Colonic mucosa (tissue), 4 donors: Measurements from ENCODE around the gene MAL. TPM values are rescaled to one million over a fixed set of nuclear protein-coding genes. Genes with fewer than 3 reads are reported as not detected.

Experiments
- DNase-seq: peaks from one replicate; pipeline ENCODE4 v3.0.0-alpha.2; 2020
- H3K27ac ChIP-seq: fragments of 200-600 bp; one replicate; pipeline ENCODE4 v1.8.0; 2021
- H3K27me3 ChIP-seq: fragments of 200-600 bp; one replicate; pipeline ENCODE4 v1.8.0; 2021
- H3K36me3 ChIP-seq: fragments of 200-600 bp; one replicate; pipeline ENCODE4 v1.8.0; 2021
- H3K4me1 ChIP-seq: fragments of 200-600 bp; one replicate; pipeline ENCODE4 v1.8.0; 2021; ENCODE audit warnings: mild to moderate bottlenecking
- H3K4me3 ChIP-seq: fragments of 200-600 bp; one replicate; pipeline ENCODE4 v1.8.0; 2021
- H3K9ac ChIP-seq, 2 donors: one replicate each; pipeline ENCODE4 v1.7.0; 2013; ENCODE audit warnings: control low read depth in 2 of 2, low read depth in 2 of 2, low read length in 2 of 2
- H3K9me3 ChIP-seq: fragments of 200-600 bp; one replicate; pipeline ENCODE4 v1.8.0; 2021
- CTCF ChIP-seq: fragments of 200-600 bp; IDR thresholded peaks from one replicate; pipeline ENCODE4 v1.8.0; 2022; ENCODE audit warnings: antibody characterized with exemption, mild to moderate bottlenecking
- intact Hi-C: fragments of 100-400 bp; cut with DNase I; formaldehyde crosslinking; loops from one replicate; pipeline ENCODE4 v1.14.1; 2022
- total RNA-seq, 2 donors: library from RNA; stranded (reverse); fragmentation: NEBNext Ultra II Directional in 1 of 2; extraction: Animal tissue kit (Norgen Biotek cat#: 25700) in 1 of 2; gene quantifications; one replicate each; pipeline ENCODE4 v1.2.1, GENCODE V29; 2021
- donor health status: healthy.
- donor health status: DM: no; HTN: no; CAD: no.
- donor health status: DM: no; HTN: no; CAD: no.

MAL gene
- total RNA-seq, 2 donors from 2014 or later = 0.54 to 3.5 TPM

- Histone ChIP-seq H3K9ac (no peak overlapping the region), H3K9me3 (no peaks in the 10 kb centered on the region), H3K27me3 (no peaks in the 10 kb centered on the region), H3K4me3 (no peak overlapping the region), H3K4me1 (no peaks in the 10 kb centered on the region), H3K27ac (no peak overlapping the region), H3K36me3 (no peaks in the 10 kb centered on the region)
- DNase-seq = no peak
- intact Hi-C loops = no loop called here
- TF ChIP-seq CTCF = no peak
Observed at GRCh38 chr2:95059656-95060370, 34.3 kb downstream of the MAL start.

- Histone ChIP-seq H3K27me3 (no peaks in the 10 kb centered on the region), H3K4me1 (no peaks in the 10 kb centered on the region), H3K4me3 (no peak overlapping the region), H3K9ac (no peak overlapping the region), H3K36me3 (no peaks in the 10 kb centered on the region), H3K9me3 (no peaks in the 10 kb centered on the region), H3K27ac (no peak overlapping the region)
- TF ChIP-seq CTCF = no peak
- intact Hi-C loops = no loop called here
- no peak for DNase-seq
Observed at GRCh38 chr2:95060446-95061118, 35.1 kb downstream of the MAL start.

GRCh38 chr2:95061119-95061512 lies 35.6 kb downstream of the MAL start:
- no peak overlapping the region for H3K4me3 ChIP-seq
- no peaks in the 10 kb centered on the region for H3K9me3 ChIP-seq
- no peak for TF ChIP-seq CTCF
- H3K27me3 ChIP-seq = no peaks in the 10 kb centered on the region
- H3K27ac ChIP-seq = no peak overlapping the region
- intact Hi-C loops = no loop called here
- H3K9ac ChIP-seq = no peak overlapping the region
- DNase-seq = no peak
- no peaks in the 10 kb centered on the region for H3K36me3 ChIP-seq
- H3K4me1 ChIP-seq = no peaks in the 10 kb centered on the region

- H3K9ac ChIP-seq = no peak overlapping the region
- no peak overlapping the region for H3K4me3 ChIP-seq
- intact Hi-C loops = no loop called here
- H3K36me3 ChIP-seq = no peaks in the 10 kb centered on the region
- DNase-seq = no peak
- H3K27ac ChIP-seq = no peak overlapping the region
- no peaks in the 10 kb centered on the region for H3K27me3 ChIP-seq
- TF ChIP-seq CTCF = no peak
- H3K9me3 ChIP-seq = no peaks in the 10 kb centered on the region
- H3K4me1 ChIP-seq = no peaks in the 10 kb centered on the region
Observed at GRCh38 chr2:95061601-95062183, 36.2 kb downstream of the MAL start.

GRCh38 chr2:95062242-95063085 lies 37.0 kb downstream of the MAL start:
- Histone ChIP-seq H3K4me1 (no peaks in the 10 kb centered on the region), H3K27ac (no peak overlapping the region), H3K9me3 (no peaks in the 10 kb centered on the region), H3K9ac (no peak overlapping the region), H3K27me3 (no peaks in the 10 kb centered on the region), H3K36me3 (no peaks in the 10 kb centered on the region), H3K4me3 (no peak overlapping the region)
- DNase-seq = no peak
- intact Hi-C loops = no loop called here
- no peak for TF ChIP-seq CTCF
